SK-N-SH treated with all-trans-retinoic acid at 6 μM for 48 hours (cell line): Measurements from ENCODE around the gene ANXA11.

Experiments used
- BACH2 ChIP-seq: fragments of 250-450 bp; sonication (Bioruptor Pico); IDR thresholded peaks from 2 replicates; pipeline ENCODE4 v1.9.0; 2021; ENCODE audit warnings: mild to moderate bottlenecking, borderline replicate concordance
- ESRRG ChIP-seq: fragments of 250-450 bp; sonication (Bioruptor Pico); IDR thresholded peaks from 2 replicates; pipeline ENCODE4 v1.6.1; 2021; ENCODE audit warnings: mild to moderate bottlenecking
- GLIS3 ChIP-seq: fragments of 250-450 bp; sonication (Bioruptor Pico); IDR thresholded peaks from 2 replicates; pipeline ENCODE4 v1.5.0; 2020; ENCODE audit warnings: mild to moderate bottlenecking, moderate library complexity
- PATZ1 ChIP-seq: fragments of 250-450 bp; sonication (Bioruptor Pico); IDR thresholded peaks from 2 replicates; pipeline ENCODE4 v1.8.0; 2020; ENCODE audit warnings: mild to moderate bottlenecking, moderate library complexity, borderline replicate concordance
- RARB ChIP-seq: fragments of 250-450 bp; sonication (Bioruptor Pico); IDR thresholded peaks from 2 replicates; pipeline ENCODE4 v1.8.0; 2021; ENCODE audit warnings: mild to moderate bottlenecking, moderate library complexity
- SNAI2 ChIP-seq: fragments of 250-450 bp; sonication (Bioruptor Pico); IDR thresholded peaks from 2 replicates; pipeline ENCODE4 v1.5.0; 2020; ENCODE audit warnings: mild to moderate bottlenecking, moderate library complexity
- TSHZ2 ChIP-seq: fragments of 250-450 bp; sonication (Bioruptor Pico); IDR thresholded peaks from 2 replicates; pipeline ENCODE4 v1.5.0; 2020; ENCODE audit warnings: mild to moderate bottlenecking, moderate library complexity

GRCh38 chr10:80182986-80183385, 22.4 kb downstream of the ANXA11 start:
- no peak for TF ChIP-seq TSHZ2
- no peak for TF ChIP-seq RARB (CRISPR knock-in tag)
- TF ChIP-seq PATZ1 (CRISPR knock-in tag), result no peak
- no peak for TF ChIP-seq ESRRG (CRISPR knock-in tag)
- no peak for TF ChIP-seq GLIS3 (CRISPR knock-in tag)
- no peak for TF ChIP-seq SNAI2 (CRISPR knock-in tag)
- TF ChIP-seq BACH2 (CRISPR knock-in tag), result no peak
